OCI-LY7 (cell line): ENCODE results near the gene FAM186B. TPM values are rescaled to one million over a fixed set of nuclear protein-coding genes. Genes with fewer than 3 reads are reported as not detected.

ENCODE experiments used
- BruUV-seq: library from RNA; stranded (reverse); fragments of 400-500 nt; replicated peaks from 2 replicates; lab custom pipeline; 2021; lab: Mats Ljungman, UMichigan
- CTCF ChIA-PET: fragments of 300-600 bp; sonication (Branson Sonifier 250); formaldehyde crosslinking; loops from one replicate; lab custom pipeline; 2022; ENCODE audit warnings: antibody characterized with exemption; ENCODE audit not compliant: unreplicated experiment; lab: Charles Lee
- POLR2A ChIA-PET: fragments of 300-600 bp; sonication (Branson Sonifier 250); formaldehyde crosslinking; loops from one replicate; lab custom pipeline; 2022; ENCODE audit warnings: antibody characterized with exemption; lab: Charles Lee
- DNase-seq: peaks from one replicate; pipeline ENCODE4 v3.0.0-alpha.2; 2015; ENCODE audit warnings: low spot score
- H2AFZ ChIP-seq: fragments of 200-600 bp; sonication (generic), shearing (Covaris generic); 2 replicates; pipeline ENCODE4 v1.6.1; 2014; ENCODE audit warnings: mild to moderate bottlenecking, antibody characterized with exemption, low read length, moderate library complexity
- H3K27ac ChIP-seq: fragments of 200-600 bp; sonication (generic); 2 replicates; pipeline ENCODE4 v1.5.1; 2014; ENCODE audit warnings: mixed run types, low read depth, mild to moderate bottlenecking, moderate library complexity, low read length, inconsistent platforms; ENCODE audit not compliant: poor library complexity, severe bottlenecking
- H3K36me3 ChIP-seq: fragments of 200-600 bp; sonication (generic); 2 replicates; pipeline ENCODE4 v1.6.1; 2014; ENCODE audit warnings: mild to moderate bottlenecking, antibody characterized with exemption, low read length, moderate library complexity, mixed read lengths; ENCODE audit not compliant: insufficient read depth
- H3K4me1 ChIP-seq: fragments of 200-600 bp; sonication (generic); 2 replicates; pipeline ENCODE4 v1.5.1; 2014; ENCODE audit warnings: mild to moderate bottlenecking, low read length; ENCODE audit not compliant: insufficient read depth, poor library complexity, severe bottlenecking
- H3K4me2 ChIP-seq: fragments of 200-600 bp; sonication (generic); 2 replicates; pipeline ENCODE4 v1.6.1; 2014; ENCODE audit warnings: mild to moderate bottlenecking, low read length
- H3K4me3 ChIP-seq: fragments of 200-600 bp; sonication (generic); 2 replicates; pipeline ENCODE4 v1.5.1; 2014; ENCODE audit warnings: mild to moderate bottlenecking, low read depth, low read length; ENCODE audit not compliant: poor library complexity, severe bottlenecking
- H3K79me2 ChIP-seq: fragments of 200-600 bp; sonication (generic); 2 replicates; pipeline ENCODE4 v1.6.1; 2016; ENCODE audit warnings: low read depth, mild to moderate bottlenecking, low read length, moderate library complexity, mixed read lengths; ENCODE audit not compliant: insufficient read depth
- H3K9me2 ChIP-seq: fragments of 200-600 bp; sonication (generic); 2 replicates; pipeline ENCODE4 v1.6.1; 2016; ENCODE audit warnings: mild to moderate bottlenecking, low read length, mixed read lengths; ENCODE audit not compliant: insufficient read depth
- H3K9me3 ChIP-seq: fragments of 200-600 bp; sonication (generic); 2 replicates; pipeline ENCODE4 v1.6.1; 2014; ENCODE audit warnings: mild to moderate bottlenecking, mixed run types, low read length, mixed read lengths
- H4K20me1 ChIP-seq: fragments of 200-600 bp; sonication (generic); 2 replicates; pipeline ENCODE4 v1.6.1; 2014; ENCODE audit warnings: mild to moderate bottlenecking, antibody characterized with exemption, low read length, moderate library complexity, mixed read lengths; ENCODE audit not compliant: insufficient read depth
- CTCF ChIP-seq: fragments of 200-600 bp; sonication (generic); conservative IDR thresholded peaks from 2 replicates; pipeline ENCODE4 v1.5.1; 2014; ENCODE audit warnings: mild to moderate bottlenecking, antibody characterized with exemption, low read length, moderate library complexity, mixed read lengths
- EZH2phosphoT487 ChIP-seq: fragments of 200-600 bp; sonication (generic); IDR thresholded peaks from 2 replicates; pipeline ENCODE4 v1.6.1; 2018; ENCODE audit warnings: low read depth, borderline replicate concordance, mild to moderate bottlenecking, mixed run types, antibody characterized with exemption, low read length, moderate library complexity, mixed read lengths
- intact Hi-C: fragments of 100-400 bp; cut with micrococcal nuclease; formaldehyde crosslinking; loops from one replicate; pipeline ENCODE4 v1.10.0; 2022; ENCODE audit not compliant: unreplicated experiment
- total RNA-seq, 2 experiments: library from RNA; depleted of rRNA in 1 of 2; stranded (reverse); fragments of >200 nt in 1 of 2; shearing (Covaris generic) in 1 of 2; gene quantifications; 2 replicates each; pipeline ENCODE4 v1.2.3, GENCODE V29; 2014 to 2022

FAM186B gene
- total RNA-seq, 2 experiments from 2014 or later = 0.60 to 2.8 TPM

- DNase-seq = no peak
- H3K9me3 ChIP-seq = no peaks in the 10 kb centered on the region
- H3K36me3 ChIP-seq = no peaks in the 10 kb centered on the region
- no peak overlapping the region for H3K27ac ChIP-seq
- H3K4me3 ChIP-seq = no peak overlapping the region
- POLR2A ChIA-PET = no interaction called here
- TF ChIP-seq EZH2phosphoT487 (no peak), CTCF (no peak)
- no peak overlapping the region for H2AFZ ChIP-seq
- intact Hi-C loops = no loop called here
- no peaks in the 10 kb centered on the region for H4K20me1 ChIP-seq
- H3K9me2 ChIP-seq = no peaks in the 10 kb centered on the region
- peaks cover 28% of the 10 kb centered on the region for H3K4me1 ChIP-seq
- BruUV-seq = no TSS peak
- no peak overlapping the region for H3K4me2 ChIP-seq
- no peaks in the 10 kb centered on the region for H3K79me2 ChIP-seq
- CTCF ChIA-PET = no interaction called here
Observed at GRCh38 chr12:49548822-49549648, 56.4 kb downstream of the FAM186B start.

- Histone ChIP-seq H2AFZ (no peak overlapping the region), H4K20me1 (no peaks in the 10 kb centered on the region), H3K4me2 (no peak overlapping the region), H3K9me2 (no peaks in the 10 kb centered on the region), H3K9me3 (no peaks in the 10 kb centered on the region), H3K27ac (no peak overlapping the region), H3K4me3 (no peak overlapping the region), H3K79me2 (no peaks in the 10 kb centered on the region), H3K36me3 (no peaks in the 10 kb centered on the region), H3K4me1 (peaks cover 25% of the 10 kb centered on the region)
- BruUV-seq = no TSS peak
- TF ChIP-seq EZH2phosphoT487 (no peak), CTCF (no peak)
- ChIA-PET CTCF (no interaction called here), POLR2A (no interaction called here)
- intact Hi-C loops = no loop called here
- DNase-seq = no peak
Observed at GRCh38 chr12:49548481-49548821, 57.0 kb downstream of the FAM186B start.

- H2AFZ ChIP-seq = no peak overlapping the region
- H3K4me3 ChIP-seq = no peak overlapping the region
- BruUV-seq = no TSS peak
- H3K9me2 ChIP-seq = no peaks in the 10 kb centered on the region
- peaks cover 13% of the 10 kb centered on the region for H3K4me1 ChIP-seq
- DNase-seq = no peak
- no peak overlapping the region for H3K27ac ChIP-seq
- no peaks in the 10 kb centered on the region for H3K36me3 ChIP-seq
- TF ChIP-seq EZH2phosphoT487 (no peak), CTCF (no peak)
- intact Hi-C loops = no loop called here
- ChIA-PET CTCF (no interaction called here), POLR2A (interaction anchor here (0.7 kb wide), 1 partner anchor 9 kb away, joined by 3 read pairs; no protein-coding TSS in a partner anchor)
- H3K9me3 ChIP-seq = no peaks in the 10 kb centered on the region
- H3K79me2 ChIP-seq = no peaks in the 10 kb centered on the region
- H3K4me2 ChIP-seq = no peak overlapping the region
- no peaks in the 10 kb centered on the region for H4K20me1 ChIP-seq
Observed at GRCh38 chr12:49547090-49547690, 58.2 kb downstream of the FAM186B start.
